ENCODE data around the gene CALML5. TPM values are rescaled to one million over a fixed set of nuclear protein-coding genes. Genes with fewer than 3 reads are reported as not detected.

CALML5 gene, protein sequence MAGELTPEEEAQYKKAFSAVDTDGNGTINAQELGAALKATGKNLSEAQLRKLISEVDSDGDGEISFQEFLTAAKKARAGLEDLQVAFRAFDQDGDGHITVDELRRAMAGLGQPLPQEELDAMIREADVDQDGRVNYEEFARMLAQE
- polyA plus RNA-seq (ENCODE audit: insufficient read length), result 0.99 TPM

DNA sequence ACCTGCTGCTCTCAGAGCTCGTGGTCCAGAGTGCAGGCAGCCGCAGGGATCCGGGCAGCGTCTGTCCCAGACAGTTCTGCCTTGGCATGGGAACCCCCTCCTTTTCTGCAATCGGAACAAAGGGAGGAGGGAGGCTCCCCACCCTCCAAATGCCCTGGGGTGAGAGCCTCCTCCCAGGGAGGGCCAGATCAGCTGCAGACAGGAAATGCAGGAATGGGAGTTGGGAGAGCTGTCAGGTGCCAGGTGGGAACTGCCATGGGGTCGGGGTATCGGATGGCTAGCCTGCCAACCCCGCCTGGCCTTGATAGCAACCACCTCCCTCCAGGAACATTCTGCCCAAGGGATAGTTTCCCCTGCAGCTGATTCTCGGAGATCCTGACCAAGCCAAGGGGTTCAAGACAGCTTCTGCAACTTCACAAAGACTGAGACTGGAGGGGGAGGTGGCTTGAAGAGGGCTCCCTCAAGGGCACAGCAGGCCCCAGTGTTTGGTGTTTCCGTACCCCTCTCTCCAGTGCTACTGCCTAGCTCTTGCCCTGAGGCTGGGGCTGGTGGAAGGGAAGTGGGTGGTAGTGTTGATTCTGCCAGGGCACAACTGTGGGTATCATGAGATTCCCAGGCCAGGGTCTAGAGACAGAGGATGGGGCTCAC is at the start of gene CALML5:
Gene CALML5, minus strand, starts transcription at position 78 of the 648 bp plus-strand sequence. CDS start 132 bp downstream, outside the sequence.
- DNase-seq, result no peak

DNA sequence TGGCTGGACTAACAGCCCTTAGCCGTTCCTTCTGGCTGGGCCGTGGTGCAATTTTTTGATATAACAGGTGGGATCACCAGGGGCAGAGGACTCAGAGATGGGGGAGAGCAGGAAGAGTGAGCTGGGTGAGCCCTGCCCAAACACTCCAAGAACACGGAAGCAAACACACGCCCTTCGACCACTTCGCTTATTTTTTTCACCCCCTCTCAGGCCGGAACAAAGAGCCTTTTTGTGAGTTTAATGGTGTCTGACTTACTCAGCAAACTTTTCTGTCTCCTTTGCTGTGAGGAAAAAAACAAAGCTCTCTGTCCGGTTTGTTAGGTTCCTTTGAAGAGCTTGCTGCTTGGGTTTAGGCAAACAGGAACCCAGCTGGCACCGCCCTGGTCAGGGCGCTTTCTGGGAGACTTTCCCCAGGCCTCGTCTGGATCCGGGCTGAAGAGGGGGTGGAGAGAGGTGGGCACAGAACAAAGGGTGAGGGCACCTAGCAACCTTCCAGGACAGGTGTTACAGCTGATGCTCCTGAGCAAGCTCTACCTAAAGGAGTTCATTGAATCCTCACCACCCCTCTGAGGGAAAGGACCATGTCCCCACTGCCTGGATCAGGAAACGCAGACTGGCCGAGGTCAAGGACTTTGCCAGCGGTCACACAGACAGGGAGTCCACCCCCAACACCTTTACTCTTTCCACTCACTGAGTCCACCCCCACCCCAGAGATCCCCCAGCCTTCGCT is 48.7 kb upstream of the CALML5 start:
- no peak for DNase-seq

DNA sequence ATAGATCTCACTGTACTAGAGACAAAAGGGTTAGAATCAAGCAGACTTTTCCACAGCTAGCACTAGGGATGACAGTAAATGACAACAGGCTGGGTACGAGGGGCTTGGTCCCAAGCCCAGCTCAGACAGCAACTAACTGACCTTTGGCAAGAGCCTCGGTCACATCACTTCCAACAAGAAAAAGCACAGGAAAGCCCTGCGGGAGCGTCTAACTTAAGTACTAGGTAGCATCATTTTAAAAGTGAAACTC is 48.2 kb upstream of the CALML5 start:
- DNase-seq, result no peak

DNA sequence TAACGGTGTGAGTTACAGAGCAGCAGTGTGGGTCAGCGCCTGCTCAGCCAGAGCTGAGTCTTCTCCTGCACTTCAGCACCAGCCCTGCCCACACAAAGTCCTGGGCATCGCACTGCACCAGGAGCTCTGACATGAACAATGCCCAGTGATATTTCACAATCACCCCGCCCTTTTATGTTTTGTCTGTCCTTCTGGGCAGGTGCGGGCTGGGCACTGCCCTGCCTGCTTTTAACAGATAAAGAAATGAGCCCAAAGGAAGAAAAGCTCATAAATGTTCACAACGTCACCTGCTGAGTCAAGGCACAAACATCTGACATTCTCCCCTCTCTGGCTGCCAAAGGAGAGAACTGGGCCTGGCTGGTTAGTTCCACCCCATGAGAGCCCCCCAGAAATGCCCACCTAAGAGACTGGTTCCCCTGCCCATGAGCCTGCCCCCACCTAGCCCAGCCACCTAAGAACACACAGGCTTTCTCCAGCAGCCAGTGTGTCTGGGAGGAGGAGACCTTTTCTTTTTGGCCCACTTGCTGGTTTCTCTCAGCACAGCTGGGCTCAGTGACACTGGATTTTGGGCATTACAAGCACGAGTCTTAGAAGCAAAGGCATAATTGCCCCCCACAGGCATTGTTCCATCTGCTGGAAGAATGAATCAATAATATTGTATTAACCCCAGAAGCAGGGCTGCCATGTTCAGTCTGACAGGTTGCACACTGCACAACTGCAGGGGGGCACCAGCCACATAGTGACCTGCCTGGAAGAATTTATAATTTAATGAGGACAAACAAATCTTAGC is 47.7 kb upstream of the CALML5 start:
- no peak for DNase-seq

DNA sequence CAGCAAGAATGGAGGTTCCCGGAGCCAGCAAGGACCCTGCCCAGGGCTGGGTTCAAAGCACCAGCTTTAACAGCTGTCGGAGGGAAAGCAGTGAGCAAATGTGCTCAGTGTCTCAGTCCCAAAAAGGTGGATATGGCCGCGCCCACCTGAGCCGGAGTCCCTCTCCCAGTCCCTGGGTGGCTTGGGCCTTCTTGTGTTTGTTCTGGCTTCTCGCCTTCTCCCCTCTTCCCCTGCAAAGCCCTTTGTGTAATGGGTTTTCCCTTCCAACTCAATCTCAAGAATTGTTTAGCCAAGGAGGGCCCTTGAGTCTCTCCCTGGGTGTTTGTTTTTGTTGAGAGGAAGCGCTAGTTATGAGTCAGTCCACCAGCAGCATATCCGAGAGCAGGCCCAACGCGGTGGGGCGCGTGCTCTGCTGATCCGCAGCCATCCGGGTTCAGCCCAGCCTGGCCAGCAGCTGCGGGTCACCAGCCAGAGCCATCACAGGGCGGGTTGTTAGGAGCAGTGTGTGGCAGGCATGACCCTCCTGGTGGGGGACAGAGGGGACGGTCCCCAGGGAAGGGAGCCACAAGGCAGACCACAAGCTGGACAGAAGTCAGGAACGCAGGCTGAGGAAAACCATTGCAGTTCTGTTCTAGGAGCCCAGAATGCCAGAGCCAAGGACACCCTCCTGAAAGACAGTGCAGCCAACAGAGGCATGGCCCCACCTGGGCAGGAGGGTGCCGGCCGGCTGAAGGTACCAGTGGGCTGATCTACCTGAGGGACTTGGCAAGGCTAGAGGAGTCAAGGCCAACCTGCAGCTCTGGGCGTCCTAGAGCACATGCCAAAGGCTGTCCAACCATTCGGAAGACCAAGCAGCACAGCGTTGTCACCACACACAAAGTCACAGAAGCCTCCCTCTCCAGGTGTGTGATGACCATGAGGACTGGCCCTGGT is 46.7 kb upstream of the CALML5 start:
- DNase-seq, result no peak

DNA sequence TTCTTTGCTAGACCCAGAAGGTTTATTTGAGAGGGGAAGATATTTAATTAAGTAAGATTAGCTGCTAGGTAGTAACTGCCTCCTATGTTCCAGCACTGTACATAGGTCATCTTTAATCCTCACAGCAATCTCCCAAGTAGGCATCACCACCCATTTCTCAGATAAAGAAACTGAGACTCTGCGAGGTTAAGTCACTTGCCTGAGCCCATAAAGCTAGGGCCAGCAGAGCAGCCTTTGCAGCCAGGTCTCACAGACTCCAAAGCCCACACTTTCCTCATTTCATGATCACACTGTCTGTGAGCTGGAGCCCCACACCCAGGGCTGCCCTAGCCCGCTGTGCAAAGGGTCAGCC is 46.0 kb upstream of the CALML5 start:
- no peak for DNase-seq

DNA sequence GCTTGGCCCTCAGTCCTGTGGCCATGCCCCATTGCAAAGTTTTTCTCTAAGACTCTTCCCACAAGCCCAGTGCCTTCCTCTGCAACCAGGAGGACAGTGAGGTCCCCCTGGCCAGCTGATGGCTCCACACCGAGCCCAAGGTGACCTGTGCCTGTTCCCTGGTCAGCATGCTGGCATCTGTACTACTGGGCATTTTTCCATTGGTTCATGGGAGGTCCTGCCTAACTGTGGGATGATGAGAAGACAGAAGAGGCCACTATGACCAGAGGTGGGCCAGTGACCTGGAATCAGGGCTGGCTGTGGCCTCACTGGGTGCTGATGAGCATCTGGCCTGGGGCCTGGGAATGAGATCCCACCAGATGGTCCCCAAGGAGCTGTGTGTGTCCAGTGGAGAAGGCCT is 45.6 kb upstream of the CALML5 start:
- no peak for DNase-seq

DNA sequence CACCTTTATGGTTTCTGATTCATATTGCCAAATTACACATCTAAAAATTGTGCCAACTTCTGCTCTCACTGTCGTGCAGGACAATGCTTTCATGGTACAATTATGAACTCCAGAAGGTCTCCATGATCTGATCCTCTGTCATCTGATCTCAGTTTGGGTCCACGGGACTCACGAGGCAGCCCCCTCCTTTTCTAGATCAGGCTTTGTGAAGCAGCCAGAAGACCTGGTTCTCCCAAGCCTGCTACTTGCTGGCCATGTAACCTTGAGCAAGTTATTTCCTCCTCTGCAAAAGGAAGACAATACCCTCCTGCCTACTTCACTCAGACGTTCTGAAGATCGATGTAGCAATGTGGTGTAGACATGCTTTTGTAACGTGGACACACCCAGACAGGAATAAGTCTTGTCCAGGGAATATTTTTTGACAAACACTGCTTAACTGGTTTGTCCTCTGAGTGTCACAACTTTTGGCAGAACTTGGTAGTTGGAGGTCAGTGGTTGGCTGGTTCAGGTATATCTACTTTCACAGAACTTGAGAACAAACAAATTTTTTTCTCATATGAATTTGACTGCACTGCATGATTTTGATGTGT is 44.9 kb upstream of the CALML5 start:
- no peak for DNase-seq

DNA sequence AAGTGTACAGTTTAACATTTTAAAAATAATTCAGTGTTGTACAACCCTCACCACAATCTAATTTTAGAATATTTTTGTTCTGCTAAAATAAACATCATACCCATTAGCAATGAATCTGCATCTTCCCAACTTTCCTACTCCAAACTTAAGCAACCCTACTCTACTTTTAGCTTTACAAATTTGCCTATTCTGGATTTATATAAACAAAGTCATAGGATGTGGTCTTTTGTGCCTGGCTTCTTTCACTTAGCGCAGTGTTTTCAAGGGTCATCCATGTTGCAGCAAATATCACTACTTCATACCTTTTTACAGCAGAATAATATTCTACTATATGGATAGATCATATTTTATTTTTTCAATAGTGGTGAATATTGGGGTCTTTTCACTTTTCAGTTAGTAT is 44.3 kb upstream of the CALML5 start:
- DNase-seq, result no peak

DNA sequence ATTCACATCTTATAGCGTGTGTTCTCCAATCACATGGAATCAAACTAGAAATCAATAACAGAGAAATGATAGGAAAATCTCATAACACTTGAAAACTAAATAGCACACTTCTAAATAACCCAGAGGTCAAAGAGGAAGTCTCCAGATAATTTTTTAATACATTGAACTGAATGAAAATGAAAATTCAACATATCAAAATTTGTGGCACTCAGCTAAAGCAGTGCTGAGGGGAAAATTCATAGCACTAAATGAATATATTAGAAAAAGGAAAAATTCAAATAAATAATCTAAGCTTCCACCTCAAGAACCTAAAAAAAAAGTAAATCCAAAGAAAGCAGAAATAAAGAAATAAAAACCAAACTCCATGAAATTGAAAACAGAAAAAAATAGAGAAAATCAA is 42.7 kb upstream of the CALML5 start:
- no peak for DNase-seq

DNA sequence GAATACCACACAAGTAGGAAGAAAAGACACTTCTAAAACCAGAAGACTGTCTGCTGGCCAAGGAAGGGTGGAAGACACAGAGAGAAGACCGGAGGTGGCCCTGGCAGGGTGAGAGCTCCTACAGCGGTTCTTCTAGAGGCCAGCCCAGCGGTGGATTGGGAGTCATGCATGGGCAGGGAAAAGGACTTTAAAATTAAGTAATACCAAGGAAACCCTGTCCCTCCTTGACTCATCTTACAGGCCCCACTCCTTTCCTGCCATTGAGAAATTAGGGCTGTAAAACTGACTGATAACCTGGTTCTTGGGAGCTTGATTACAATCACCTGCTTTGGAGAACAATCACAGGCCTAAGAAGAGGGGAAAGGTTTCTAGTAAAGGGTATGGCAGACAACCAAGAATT is 41.5 kb upstream of the CALML5 start:
- no peak for DNase-seq

DNA sequence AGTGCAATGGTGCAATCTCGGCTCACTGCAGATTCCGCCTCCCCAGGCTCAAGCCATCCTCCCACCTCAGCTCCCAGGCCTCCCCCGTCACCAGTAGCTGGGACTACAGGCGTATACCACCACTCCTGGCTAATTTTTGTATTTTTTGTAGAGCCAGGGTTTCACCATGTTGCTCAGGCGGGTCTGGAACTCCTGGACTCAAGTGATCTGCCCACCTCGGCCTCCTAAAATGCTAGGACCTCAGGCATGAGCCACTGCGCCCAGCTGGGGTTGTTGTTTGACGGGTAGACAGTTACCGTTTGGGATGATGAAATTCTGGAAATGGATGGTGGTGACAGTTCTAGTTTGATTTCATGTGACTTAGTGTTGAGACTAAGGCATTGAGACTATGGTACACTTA is 40.7 kb upstream of the CALML5 start:
- DNase-seq, result no peak

DNA sequence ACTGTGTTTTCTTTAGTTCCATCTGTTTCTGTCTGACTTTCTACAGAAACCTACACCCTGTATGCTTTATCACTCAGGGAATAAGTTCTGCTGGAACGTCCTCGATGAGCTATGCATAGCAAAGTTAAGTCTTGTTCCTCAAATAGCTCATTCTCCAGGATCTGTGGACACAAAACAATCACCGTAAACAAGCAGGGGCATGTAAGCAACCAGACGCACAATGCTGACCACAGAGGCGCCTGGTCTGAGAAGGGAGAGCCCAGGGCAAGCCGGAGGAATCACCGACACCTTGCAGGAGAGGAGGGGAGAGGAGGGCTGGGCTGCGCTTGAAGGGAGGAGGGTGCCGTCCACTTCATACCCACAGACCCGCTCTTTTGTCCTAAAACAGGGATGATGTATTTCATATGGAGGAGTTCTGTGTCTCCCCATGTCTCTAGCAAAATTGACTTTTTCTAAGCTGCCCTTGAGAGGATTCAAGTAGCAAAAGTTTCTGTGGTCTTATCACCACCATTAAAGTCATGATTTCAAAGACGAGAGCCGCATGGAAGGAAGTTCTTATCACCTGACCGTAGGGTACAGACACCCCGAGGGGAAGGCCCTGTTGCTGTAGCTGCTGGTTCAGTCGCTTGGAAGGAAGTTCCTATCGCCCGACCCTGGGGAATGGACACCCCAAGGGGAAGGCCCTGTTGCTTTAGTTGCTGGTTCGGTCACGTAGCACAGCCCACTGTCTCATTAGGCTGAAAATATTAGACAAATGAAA is 39.7 kb upstream of the CALML5 start:
- no peak for DNase-seq

DNA sequence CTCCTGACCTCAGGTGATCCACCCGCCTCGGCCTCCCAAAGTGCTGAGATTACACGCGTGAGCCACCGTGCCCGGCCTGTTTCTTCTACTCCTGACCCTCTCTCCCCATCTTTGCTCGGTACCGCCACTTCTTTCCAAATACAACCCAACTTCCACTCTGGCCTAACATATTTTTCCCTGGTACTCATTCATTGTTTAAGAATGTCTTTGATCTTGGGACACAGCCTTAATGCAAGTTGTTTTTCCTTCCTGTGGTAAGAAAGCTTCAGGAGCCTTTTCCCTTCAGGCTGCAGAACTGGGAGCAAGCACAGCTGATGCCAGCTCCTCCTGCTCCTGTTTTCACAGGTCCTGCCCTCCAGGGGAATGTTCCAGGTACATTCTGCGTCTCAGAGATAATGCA is 39.1 kb upstream of the CALML5 start:
- no peak for DNase-seq

DNA sequence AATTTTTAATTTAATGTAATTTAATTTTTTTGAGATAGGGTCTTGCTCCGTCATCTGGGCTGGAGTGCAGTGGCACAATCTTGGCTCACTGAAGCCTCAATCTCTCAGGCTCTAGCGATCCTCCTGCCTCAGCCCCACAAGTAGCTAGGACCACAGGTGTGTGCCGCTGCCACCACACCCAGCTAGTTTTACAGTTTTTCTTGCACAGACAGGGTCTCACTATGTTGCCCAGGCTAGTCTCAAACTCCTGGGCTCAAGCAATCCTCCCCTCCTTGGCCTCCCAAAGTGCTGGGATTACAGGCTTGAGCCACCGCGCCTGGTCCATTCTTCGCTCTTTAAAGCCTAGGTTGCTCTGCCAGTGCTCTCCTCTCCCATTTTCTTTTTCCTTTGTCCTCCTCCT is 38.3 kb upstream of the CALML5 start:
- DNase-seq, result no peak

DNA sequence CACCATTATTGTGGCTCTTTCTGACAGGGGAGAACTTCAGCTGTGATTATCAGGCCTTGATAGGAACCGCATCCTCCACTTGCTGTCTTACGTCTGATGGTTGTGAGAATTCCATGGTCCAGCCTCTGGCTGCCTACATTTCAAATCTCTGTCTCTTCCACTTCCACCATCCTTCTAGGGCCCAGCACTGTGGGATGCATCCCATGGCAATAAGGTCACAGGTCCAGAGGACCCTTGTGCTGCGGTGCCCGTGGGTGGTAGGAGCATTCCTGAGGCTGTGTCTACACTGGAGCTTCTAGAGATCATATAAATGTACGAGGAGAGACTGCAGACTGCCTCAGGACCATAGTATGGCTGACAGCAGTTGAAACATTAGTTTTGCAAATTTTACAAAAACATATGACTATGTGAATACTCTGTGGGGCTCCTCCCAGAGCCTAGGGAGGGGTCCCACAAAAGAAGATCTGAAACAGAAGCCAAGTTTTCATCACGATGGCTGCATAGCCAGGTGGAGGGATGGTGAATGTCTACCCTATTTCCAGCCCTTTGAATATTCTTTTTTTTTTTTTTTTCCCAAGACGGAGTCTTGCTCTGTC is 37.2 kb upstream of the CALML5 start:
- no peak for DNase-seq

DNA sequence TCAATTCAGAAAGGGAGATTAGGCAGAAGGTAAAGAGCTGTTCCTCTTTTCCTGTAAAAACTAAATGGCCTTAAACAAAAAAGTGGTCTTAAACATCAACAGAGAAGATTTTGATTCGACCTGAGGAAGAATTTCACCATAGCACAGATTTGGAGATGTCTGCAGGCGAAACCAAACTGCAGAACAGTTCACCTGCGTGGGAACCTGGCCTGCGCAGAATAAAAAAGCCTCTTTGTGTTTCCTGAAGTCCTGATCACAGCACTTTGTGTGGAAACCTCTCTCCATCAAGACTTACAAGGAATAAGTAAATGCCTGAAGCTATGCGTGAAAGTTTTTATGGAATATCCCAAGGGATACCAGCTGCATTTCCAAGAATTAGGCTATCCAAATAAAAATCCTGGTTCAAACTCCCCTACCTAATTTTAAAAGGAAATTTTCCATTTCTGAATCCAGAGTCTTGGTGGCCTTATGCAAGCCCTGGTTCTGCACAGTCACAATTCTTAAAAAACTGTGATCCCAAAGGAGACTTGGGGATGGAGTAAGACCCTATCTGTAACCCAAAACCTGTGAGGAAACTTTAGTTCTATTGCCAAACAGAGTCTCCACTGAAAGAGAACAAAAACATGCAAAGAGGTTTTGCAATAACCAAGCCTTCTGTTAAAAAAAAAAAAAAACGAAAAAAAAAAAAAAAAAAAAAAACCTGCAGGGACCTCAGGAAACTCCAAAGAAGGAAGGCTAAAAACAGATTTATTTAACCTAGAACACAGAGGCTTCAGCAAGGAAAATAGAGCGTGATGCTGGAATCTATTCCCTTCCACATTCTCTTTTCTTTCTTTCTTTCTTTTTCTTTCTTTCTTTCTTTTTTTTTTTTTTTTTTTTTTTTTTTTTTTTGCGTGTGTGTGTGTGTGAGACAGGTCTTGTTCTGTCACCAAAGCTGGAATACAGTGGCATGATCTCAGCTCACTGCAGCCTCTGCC is 35.8 kb upstream of the CALML5 start:
- DNase-seq, result peak; percentile 58

DNA sequence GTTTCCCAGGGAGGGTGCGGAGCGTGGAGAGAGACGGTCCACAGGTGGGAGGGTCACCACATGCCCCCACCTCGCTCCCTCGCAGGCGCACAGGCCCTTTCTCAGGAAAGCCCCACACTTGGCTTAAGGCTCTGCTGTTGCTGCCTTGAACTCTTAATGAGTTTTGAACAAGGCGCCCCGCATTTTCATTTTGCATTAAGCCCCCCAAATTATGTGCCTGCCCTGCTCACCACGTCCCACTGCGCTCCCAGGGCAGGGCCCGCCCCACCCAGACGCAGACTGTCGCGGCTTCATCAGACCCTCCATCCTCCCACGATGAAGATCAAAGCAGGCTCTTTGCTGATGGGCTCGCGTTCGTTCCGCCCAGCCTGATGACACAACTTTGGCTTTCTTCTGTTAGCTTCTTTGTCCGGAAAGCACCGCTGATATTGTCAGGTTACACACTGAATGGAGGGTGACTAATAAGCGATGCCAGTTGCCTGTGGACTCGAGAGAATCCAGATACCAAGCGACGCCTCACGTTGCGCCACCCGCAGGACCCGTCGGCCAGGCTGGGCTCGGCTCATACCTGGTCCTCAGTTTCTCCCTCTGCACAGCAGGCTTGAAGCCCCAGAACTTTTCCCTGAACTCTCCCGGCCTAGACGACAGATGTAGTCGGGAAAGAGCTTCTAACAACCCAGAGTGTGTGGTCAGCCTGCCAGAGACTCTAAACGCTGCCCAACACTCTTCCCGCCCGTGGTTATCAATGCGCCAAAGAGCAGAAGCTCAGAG is 34.9 kb upstream of the CALML5 start:
- no peak for DNase-seq

All from hindlimb muscle (tissue), 1 donor.